ENCODE data around the gene KCNAB3.
A peak's percentile ranks its signal among the peaks of the same experiment; 100 is the strongest.

KCNAB3 gene

DNA sequence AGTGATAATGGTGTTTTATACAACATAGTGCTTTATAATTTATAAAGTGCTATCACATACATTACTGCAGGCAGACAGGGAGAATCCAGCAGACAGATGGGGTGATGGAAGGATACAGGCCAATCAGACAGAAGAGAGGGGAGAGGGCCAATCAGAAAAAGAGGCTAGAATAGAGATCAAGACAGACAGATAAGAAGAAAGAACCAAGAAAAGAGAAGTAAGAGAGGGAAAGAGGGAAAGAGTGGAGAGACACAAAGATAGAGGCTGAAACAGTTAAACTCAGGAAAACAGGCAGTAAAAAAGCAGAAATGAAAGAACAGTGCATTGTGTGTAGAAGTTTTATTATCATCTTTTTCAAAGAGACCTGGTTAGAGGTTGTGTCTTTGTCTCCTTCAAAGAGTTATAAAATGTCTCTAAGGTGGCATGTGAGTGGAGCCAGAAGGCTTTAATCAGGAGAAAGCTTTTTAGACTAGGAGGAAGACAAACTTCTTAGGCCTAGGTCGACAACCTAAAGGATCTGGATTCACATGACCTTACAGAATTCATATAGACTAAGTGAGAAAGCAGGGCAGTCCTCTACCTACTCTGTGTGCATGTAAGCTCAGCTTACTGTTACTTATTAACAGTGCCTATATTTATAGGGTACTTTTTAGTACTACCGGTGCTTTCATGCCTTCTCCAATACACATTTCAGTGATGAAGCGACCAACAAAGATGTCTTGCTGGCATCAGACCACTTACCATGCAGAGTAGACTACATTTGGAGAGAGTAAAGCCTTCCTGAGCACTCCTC is 49.4 kb downstream of the KCNAB3 start:
- peak; percentile 47 for DNase-seq (ENCODE audit: low spot score)

GRCh38 chr17:7878234-7878633 is 51.4 kb downstream of the KCNAB3 start:
- DNase-seq (ENCODE audit: low spot score), result no peak

- no peak for DNase-seq (ENCODE audit: low spot score)
These were observed 53.8 kb downstream of the KCNAB3 start for GRCh38 chr17:7875804-7876370.

DNA sequence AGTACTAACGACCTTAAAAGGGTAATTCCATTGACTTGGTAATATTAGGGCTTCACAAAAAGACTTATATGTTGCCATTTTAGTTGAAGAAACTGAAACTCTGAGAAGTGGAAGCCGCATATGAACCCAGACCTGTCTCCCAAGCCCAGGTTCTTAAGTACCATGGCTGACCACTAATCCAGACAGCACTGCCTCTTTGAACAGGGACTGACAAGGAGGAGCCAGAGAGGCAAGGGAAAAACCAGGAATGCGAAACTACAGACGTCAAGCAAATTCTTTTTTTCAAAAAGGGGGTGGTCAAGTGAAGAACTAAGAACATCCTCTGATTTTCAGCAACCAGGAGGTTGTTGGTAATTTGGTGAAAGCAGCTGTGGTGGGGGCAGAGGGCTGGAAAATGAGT is 56.6 kb downstream of the KCNAB3 start:
- no peak for DNase-seq (ENCODE audit: low spot score)

Small RNAs within 50 kb of the gene (small RNA-seq; reads per million reads assigned to genes)
- gene SCARNA21, result 23.0 to 31.1 reads per million in 2 experiments

Measured in SK-N-DZ (cell line).